ENCODE results near the gene CHID1. TPM values are rescaled to one million over a fixed set of nuclear protein-coding genes. Genes with fewer than 3 reads are reported as not detected.

The CHID1 gene
- total and polyA plus RNA-seq, 2 donors (not counting 1 experiment from before 2014, with no cell fraction given) = 31.0 to 68.1 TPM

GRCh38 chr11:884578-885070, 26.0 kb downstream of the CHID1 start:
- H3K27ac ChIP-seq (ENCODE audit: low read length in 2 of 2) = no peak overlapping the region
- ChIA-PET CTCF (no interaction called here), POLR2A (no interaction called here)
- H3K27me3 Mint-ChIP-seq = no peaks in the 10 kb centered on the region
- H3K27me3 ChIP-seq (replicated peaks in 1 of 4; ENCODE audit: control extremely low read depth in 1 of 4, control insufficient read depth in 3 of 4, insufficient read depth in 4 of 4, low read length in 3 of 4) = no peaks in the 10 kb centered on the region
- peaks cover 0 to 19% of the 10 kb centered on the region in 2 experiments for H3K36me3 ChIP-seq (replicated peaks in 1 of 2; ENCODE audit: control extremely low read depth in 1 of 2, control insufficient read depth in 1 of 2, extremely low read depth in 1 of 2, insufficient read depth in 2 of 2, low read length in 1 of 2)
- DNase-seq (no peak), ATAC-seq (ENCODE audit: low read depth) (no peak)
- H3K4me2 ChIP-seq (replicated peaks; ENCODE audit: low read depth, low read length, poor library complexity, severe bottlenecking) = no peak overlapping the region
- H3K4me3 ChIP-seq (ENCODE audit: control extremely low read depth in 1 of 5, extremely low read depth in 1 of 5, insufficient read depth in 1 of 5, low read depth in 2 of 5, low read length in 4 of 5) = no peak overlapping the region
- no peak overlapping the region for H3K27ac Mint-ChIP-seq
- no peak overlapping the region for H3K4me3 Mint-ChIP-seq
- no peaks in the 10 kb centered on the region for H4K20me1 ChIP-seq (ENCODE audit: control insufficient read depth, insufficient read depth, low read length, poor library complexity, severe bottlenecking)
- intact Hi-C loops (cut with micrococcal nuclease) = no loop called here
- H3K79me2 ChIP-seq (ENCODE audit: control insufficient read depth, insufficient read depth, low read length) = no peaks in the 10 kb centered on the region
- no peaks in the 10 kb centered on the region for H3K4me1 Mint-ChIP-seq
- TF ChIP-seq EZH2 (IDR thresholded peaks at IDR 0.05; ENCODE audit: borderline replicate concordance, insufficient read depth, low read depth, low read length, poor library complexity, severe bottlenecking) (no peak), CTCF (IDR thresholded peaks at IDR 0.05) (no peak)
- 92% methylated on average over 14 of the region's 16 CpGs for WGBS (ENCODE audit: insufficient coverage)
- no peaks in the 10 kb centered on the region for H3K9me3 Mint-ChIP-seq (ENCODE audit: insufficient read depth)
- H3K9me3 ChIP-seq (ENCODE audit: control extremely low read depth in 1 of 3, control insufficient read depth in 2 of 3, insufficient read depth in 1 of 3, low read length in 2 of 3) = no peaks in the 10 kb centered on the region
- no peak overlapping the region for H3K9ac ChIP-seq (ENCODE audit: low read length)
- H2AFZ ChIP-seq (ENCODE audit: insufficient read depth, low read depth, low read length, poor library complexity, severe bottlenecking) = no peak overlapping the region
- no peaks in the 10 kb centered on the region for H3K4me1 ChIP-seq (ENCODE audit: control insufficient read depth in 2 of 2, insufficient read depth in 2 of 2, low read length in 2 of 2)

- intact Hi-C loops (cut with micrococcal nuclease) = no loop called here
- H3K4me2 ChIP-seq (replicated peaks; ENCODE audit: low read depth, low read length, poor library complexity, severe bottlenecking) = no peak overlapping the region
- ATAC-seq (ENCODE audit: low read depth) = no peak
- H2AFZ ChIP-seq (ENCODE audit: insufficient read depth, low read depth, low read length, poor library complexity, severe bottlenecking) = no peak overlapping the region
- H3K4me1 Mint-ChIP-seq = no peaks in the 10 kb centered on the region
- no peak overlapping the region for H3K4me3 Mint-ChIP-seq
- DNase-seq = no peak
- H3K9me3 ChIP-seq (ENCODE audit: control extremely low read depth in 1 of 3, control insufficient read depth in 2 of 3, insufficient read depth in 1 of 3, low read length in 2 of 3) = no peaks in the 10 kb centered on the region
- no peaks in the 10 kb centered on the region for H4K20me1 ChIP-seq (ENCODE audit: control insufficient read depth, insufficient read depth, low read length, poor library complexity, severe bottlenecking)
- 90% methylated on average over 10 of the region's 10 CpGs for WGBS (ENCODE audit: insufficient coverage)
- ChIA-PET CTCF (no interaction called here), POLR2A (no interaction called here)
- no peaks in the 10 kb centered on the region for H3K4me1 ChIP-seq (ENCODE audit: control insufficient read depth in 2 of 2, insufficient read depth in 2 of 2, low read length in 2 of 2)
- no peaks in the 10 kb centered on the region for H3K79me2 ChIP-seq (ENCODE audit: control insufficient read depth, insufficient read depth, low read length)
- H3K4me3 ChIP-seq (ENCODE audit: control extremely low read depth in 1 of 5, extremely low read depth in 1 of 5, insufficient read depth in 1 of 5, low read depth in 2 of 5, low read length in 4 of 5) = no peak overlapping the region
- H3K9me3 Mint-ChIP-seq (ENCODE audit: insufficient read depth) = no peaks in the 10 kb centered on the region
- no peak overlapping the region for H3K27ac ChIP-seq (ENCODE audit: low read length in 2 of 2)
- peaks cover 0 to 25% of the 10 kb centered on the region in 2 experiments for H3K36me3 ChIP-seq (replicated peaks in 1 of 2; ENCODE audit: control extremely low read depth in 1 of 2, control insufficient read depth in 1 of 2, extremely low read depth in 1 of 2, insufficient read depth in 2 of 2, low read length in 1 of 2)
- H3K27ac Mint-ChIP-seq = no peak overlapping the region
- no peak overlapping the region for H3K9ac ChIP-seq (ENCODE audit: low read length)
- no peaks in the 10 kb centered on the region for H3K27me3 ChIP-seq (replicated peaks in 1 of 4; ENCODE audit: control extremely low read depth in 1 of 4, control insufficient read depth in 3 of 4, insufficient read depth in 4 of 4, low read length in 3 of 4)
- no peaks in the 10 kb centered on the region for H3K27me3 Mint-ChIP-seq
- TF ChIP-seq CTCF (IDR thresholded peaks at IDR 0.05) = no peak
- TF ChIP-seq EZH2 (IDR thresholded peaks at IDR 0.05; ENCODE audit: borderline replicate concordance, insufficient read depth, low read depth, low read length, poor library complexity, severe bottlenecking) = no peak
Measured at GRCh38 chr11:883527-883926, 27.1 kb downstream of the CHID1 start.
